AG09319 (cell line): Measurements from ENCODE around the gene SLC9A1.
"Not testable (repeated sequence)": the region's sequence is repeated elsewhere in the genome, so short reads cannot be mapped to it uniquely, and the experiment has no call there.

Experiments used
- DNase-seq: peaks from one replicate; pipeline ENCODE4 v3.0.0-alpha.2; 2010; ENCODE audit warnings: low read depth; ENCODE audit errors: extremely low read depth
- TF ChIP-seq, protein P1 (sequence below): IDR thresholded peaks from 2 replicates; pipeline ENCODE4 v1.5.1; 2011; ENCODE audit warnings: low read depth, mild to moderate bottlenecking, inconsistent platforms, low read length, moderate library complexity

Gene SLC9A1

DNA sequence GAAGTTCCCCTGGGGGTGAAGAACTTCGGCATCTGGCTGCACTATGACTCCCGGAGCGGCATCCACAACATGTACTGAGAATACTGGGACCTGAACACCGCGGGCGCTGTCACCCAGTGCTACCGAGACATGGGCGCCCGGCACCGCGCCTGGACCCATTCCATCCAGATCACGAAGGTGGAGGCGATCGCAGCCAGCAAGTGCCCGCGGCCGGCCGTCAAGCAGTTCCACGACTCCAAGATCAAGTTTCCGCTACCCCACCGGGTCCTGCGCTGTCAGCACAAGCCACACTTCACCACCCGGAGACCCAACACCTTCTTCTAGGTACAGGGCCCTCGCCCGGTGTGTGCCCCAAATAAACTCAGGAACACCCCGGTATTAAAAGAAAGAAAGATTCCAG is 22.0 kb upstream of the SLC9A1 start:
- TF ChIP-seq, protein P1, sequence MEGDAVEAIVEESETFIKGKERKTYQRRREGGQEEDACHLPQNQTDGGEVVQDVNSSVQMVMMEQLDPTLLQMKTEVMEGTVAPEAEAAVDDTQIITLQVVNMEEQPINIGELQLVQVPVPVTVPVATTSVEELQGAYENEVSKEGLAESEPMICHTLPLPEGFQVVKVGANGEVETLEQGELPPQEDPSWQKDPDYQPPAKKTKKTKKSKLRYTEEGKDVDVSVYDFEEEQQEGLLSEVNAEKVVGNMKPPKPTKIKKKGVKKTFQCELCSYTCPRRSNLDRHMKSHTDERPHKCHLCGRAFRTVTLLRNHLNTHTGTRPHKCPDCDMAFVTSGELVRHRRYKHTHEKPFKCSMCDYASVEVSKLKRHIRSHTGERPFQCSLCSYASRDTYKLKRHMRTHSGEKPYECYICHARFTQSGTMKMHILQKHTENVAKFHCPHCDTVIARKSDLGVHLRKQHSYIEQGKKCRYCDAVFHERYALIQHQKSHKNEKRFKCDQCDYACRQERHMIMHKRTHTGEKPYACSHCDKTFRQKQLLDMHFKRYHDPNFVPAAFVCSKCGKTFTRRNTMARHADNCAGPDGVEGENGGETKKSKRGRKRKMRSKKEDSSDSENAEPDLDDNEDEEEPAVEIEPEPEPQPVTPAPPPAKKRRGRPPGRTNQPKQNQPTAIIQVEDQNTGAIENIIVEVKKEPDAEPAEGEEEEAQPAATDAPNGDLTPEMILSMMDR, result no peak
- no peak for DNase-seq

DNA sequence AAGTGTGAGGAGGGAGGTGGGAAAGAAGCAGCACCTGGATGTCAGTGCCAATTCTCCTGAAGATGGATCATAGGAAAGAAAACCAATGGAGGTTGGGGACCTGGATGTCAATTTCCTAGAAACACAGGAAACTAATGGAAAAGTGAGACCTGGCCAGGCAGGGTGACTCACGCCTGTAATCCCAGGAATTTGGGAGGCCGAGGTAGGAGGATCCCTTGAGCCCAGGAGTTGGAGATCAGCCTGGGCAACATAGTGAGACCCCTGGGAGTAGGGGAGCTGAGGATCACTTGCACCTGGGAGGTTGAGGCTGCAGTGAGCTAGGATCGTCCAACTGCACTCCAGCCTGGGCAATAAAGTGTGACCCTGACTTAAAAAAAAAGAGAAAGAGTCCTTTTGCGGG is 21.4 kb upstream of the SLC9A1 start:
- DNase-seq, result no peak
- TF ChIP-seq, protein P1, result no peak

DNA sequence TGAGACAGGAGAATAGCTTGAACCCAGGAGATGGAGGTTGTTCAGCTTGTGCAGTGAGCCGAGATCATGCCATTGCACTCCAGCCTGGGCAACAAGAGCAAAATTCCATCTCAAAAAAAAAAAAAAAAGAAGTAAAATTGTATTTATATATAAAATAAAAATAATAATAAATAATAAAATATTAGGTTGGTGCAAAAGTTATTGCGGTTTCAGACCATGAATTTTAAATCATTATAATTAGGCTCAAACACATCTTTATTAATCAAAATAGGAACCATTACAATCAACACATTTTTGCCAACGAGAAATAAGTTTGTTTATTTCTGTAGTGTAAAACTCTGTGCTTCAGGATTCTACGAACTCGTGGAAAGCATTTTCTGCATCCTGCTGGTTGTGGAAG is 18.1 kb upstream of the SLC9A1 start:
- not testable (repeated sequence) for DNase-seq

DNA sequence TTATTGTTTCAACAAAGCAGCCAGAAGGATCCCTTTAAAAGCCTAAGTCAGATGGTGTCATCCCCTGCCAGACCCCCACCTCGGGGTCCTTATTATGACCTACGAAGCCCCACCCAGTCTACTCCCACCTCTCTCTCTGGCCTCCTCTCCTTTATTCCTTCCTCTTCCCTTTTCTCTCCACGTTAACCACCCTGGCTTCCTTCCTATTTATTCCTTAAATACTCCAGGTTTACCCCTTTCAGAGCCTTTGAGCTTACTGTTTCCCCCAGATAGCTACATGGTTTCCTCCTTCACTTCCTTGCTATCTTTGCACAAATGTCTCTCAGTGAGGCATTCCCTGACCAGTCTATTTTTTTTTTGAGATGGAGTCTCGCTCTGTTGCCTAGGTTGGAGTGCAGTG is 12.0 kb upstream of the SLC9A1 start:
- TF ChIP-seq, protein P1, result no peak
- no peak for DNase-seq

DNA sequence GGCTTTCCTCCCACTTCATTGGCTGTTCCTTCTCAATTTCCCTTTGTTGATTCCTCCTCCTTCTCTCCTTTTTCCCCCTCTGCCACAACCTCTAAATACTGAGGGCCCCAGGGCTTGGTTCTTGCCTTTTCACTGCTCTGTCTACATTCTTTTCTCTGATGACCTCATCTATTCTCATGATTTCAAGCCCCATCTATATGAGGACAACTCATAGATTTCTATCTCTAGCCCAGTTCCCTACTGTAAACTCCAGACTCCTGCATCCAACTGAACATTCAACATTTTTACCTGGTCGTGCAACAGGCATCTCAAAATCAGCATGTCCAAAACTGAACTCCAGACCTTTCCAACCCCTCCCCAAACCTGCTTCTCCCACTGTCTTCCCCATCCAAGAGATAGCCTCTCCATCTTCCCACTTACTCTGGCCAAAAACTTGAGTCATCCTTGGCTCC is 11.5 kb upstream of the SLC9A1 start:
- no peak for DNase-seq
- TF ChIP-seq, protein P1, result no peak

DNA sequence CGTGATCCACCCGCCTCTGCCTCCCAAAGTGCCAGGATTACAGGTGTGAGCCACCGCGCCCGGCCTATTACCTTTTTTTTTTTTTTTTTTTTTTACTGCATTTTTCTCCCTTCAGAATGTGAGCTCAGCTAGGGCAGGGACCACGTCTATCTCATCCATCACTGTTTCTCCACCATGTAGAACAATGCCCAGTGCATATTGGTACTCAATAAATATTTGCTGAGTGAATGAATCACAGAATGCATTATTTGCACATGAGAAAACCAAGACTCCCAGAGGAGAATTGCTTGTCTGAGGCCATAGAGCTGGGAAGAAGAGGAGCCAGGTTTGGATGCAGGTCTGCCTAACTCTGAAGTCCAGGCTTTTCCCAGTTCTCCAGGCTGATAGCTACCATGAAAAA is 8.2 kb upstream of the SLC9A1 start:
- DNase-seq, result no peak
- TF ChIP-seq, protein P1, result no peak

DNA sequence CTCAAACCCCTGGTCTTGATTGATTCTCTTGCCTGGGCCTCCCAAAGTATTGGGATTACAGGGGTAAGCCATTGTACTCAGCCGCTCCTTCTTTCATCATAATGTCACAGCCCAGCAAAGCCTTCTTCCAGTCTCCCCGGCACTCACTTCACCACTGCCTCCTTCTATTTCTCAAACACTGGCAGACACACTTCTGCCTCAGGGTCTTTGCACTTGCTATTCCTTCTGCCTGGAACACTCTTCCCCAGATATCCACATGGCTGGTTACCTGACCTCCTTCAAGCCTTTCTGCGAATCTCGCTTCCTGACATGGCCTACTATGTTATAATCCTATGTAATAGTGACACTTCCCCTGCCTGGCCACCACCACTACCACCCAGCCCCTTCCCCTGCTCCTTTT is 7.2 kb upstream of the SLC9A1 start:
- no peak for DNase-seq
- TF ChIP-seq, protein P1, result no peak

DNA sequence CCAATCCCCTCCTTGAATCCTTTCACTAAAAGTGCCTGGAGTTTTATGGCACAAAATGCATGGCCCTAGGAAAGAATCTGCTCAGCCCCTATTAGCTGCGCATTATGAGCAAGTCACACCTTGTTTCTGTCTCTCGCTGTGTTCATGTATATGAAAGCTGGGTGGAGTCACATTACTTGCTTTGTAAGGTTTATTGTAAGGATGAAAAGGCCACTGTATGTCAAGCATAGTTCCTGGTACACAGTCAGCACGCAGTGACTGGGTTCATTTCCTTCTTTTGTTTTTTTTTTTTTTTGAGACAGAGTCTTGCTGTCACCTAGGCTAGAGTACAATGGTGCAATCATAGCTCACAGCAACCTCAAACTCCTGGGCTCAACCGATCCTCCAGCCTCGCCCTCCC is 6.7 kb upstream of the SLC9A1 start:
- no peak for DNase-seq
- TF ChIP-seq, protein P1, result no peak
